Measurements from ENCODE around the gene TF.

TF gene

DNA sequence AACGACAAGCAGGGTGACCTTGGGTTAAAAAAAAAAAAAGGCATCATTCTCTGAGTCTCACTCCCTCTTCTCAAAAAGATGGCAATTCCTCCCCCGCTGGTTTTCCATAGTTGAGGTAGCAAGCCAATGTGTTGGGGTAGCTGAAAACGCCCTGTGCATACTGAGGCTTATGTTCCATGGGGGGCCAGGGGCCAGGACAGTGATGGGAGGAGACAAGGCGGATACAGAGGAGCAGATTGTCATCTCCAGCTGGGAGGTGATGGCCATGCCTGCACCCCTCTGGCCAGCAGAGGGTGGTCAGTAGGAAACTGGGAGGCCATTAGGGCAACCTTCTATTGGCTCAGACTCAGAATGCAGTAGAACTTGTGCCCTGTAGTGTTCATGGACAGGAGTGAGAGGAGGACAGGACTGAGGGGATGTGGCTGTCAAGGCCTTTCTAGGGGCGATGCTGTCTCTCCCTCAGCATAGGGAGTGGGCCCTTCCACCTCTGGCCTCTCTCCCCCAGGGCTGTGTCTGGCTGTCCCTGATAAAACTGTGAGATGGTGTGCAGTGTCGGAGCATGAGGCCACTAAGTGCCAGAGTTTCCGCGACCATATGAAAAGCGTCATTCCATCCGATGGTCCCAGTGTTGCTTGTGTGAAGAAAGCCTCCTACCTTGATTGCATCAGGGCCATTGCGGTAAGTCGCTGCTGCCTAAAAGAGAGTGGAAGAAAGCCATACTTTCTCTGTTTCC lies 1.9 kb downstream of the TF start:
- DNase-seq = no peak

GRCh38 chr3:133749427-133750258 lies 3.5 kb downstream of the TF start:
- DNase-seq = no peak

DNA sequence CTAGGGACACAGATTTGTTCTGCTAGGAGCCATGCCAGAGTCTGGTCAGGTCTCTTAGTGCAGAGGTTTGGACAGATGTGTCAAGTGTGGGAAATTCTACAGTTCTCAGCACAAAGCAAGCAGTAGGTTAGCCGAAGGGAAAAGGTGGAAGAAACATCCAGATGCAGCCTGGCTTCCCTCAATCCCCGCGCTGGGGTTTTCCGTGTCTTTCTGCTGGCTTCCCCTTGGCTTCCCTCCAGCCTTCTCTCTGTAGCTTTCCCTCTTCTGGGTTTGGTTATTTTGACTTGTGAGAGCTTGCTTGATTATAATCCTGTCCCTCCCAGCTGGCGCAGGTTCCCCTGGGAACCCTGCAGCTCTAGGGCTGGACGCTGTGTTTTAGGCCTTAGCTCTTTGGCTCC lies 4.1 kb downstream of the TF start:
- no peak for DNase-seq

DNA sequence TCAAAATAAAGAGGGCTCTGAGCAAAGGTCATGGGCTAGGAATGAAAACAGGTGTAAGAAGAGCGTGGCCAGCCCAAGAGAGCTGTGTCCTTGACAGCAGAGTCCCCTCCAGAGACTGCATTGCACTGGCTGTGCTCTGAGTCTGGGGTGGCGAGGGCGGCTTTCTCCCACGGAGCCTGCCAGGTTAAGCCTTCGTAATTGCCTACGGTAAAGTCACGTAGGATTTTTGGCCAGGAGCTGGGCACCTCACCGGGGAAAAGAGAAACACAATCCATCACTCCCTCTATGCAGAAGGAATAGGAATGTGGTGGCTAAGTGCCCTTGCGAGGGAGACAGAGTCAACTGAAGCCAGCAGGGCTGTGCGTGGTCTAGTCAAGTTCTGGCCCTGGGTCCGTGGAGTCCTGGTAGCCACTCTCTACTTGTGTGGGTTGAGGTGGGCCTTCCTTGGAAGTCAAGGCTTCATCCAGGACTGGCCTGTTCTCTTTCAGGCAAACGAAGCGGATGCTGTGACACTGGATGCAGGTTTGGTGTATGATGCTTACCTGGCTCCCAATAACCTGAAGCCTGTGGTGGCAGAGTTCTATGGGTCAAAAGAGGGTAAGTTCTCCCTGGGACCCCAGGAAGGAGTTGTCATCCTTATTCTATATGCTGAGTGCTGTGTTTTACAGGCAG lies 7.0 kb downstream of the TF start:
- DNase-seq = no peak

GRCh38 chr3:133753779-133754164 lies 7.6 kb downstream of the TF start:
- no peak for DNase-seq

DNA sequence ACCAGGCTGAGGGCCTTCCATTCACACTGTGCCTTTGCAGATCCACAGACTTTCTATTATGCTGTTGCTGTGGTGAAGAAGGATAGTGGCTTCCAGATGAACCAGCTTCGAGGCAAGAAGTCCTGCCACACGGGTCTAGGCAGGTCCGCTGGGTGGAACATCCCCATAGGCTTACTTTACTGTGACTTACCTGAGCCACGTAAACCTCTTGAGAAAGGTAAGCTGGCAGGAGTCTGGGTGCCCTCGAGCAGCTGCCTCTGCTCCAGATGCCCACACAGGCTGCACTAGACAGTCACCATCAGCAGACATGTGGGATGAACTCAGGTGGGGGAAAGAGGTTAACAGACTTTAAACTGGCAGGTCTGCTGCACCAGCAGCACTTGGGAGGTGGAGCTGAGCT lies 8.3 kb downstream of the TF start:
- no peak for DNase-seq

DNA sequence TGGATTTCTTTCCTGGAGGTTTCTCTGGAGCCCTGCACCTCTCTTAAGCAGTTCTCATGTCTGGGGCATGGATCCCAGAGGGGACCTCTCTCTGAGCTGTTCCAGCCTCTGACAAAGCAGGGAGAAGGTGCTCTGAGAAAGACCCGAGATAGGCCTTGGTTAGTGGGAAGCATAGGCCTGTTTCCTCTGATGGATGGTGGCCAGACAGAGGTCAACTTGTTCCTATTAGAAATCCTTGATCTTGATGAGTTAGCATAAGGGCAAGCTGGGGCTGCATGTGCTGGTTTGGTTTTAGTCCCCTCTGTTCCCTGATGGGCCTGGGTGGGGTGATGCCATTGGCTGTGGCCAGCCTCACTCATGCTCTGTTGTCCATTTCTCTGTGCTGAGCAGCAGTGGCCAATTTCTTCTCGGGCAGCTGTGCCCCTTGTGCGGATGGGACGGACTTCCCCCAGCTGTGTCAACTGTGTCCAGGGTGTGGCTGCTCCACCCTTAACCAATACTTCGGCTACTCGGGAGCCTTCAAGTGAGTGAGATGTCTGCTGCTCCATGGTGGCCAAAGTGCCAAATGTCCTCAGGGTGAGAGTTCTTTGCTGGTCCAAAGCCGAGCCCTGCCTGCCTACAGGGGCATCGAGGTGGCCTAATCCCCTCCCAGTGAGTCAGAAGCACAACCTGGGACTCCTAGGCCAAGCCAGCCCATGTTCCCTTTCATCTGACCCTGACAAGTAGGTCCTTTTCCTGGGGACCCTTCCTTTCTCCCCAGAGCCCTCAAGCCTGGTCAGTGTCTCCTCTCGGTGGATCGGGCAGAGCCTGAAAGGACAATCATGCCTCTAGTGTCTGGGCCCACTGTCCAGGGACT lies 9.0 kb downstream of the TF start:
- no peak for DNase-seq

- DNase-seq = no peak
Measured at GRCh38 chr3:133756716-133757694, 10.8 kb downstream of the TF start.

GRCh38 chr3:133757701-133758567 lies 11.7 kb downstream of the TF start:
- no peak for DNase-seq

DNA sequence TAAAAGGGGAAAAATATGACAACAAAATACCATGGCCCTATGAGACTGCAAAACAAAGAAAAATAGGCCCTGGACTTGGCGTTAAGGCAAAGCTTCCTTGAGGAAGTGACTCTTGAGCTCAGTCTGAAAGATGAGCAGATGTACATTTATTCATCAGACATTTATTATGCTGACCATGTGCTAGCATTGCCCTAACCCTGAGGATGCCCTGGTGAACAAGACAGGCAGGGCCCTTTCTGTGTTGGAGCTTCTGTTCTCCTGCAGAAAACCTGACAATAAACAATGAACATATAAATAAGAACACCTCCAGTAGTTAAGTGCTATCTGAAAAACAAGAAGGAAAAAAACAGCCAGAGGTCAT lies 12.4 kb downstream of the TF start:
- DNase-seq = no peak

- no peak for DNase-seq
Measured at GRCh38 chr3:133758964-133759739, 13.0 kb downstream of the TF start.

DNA sequence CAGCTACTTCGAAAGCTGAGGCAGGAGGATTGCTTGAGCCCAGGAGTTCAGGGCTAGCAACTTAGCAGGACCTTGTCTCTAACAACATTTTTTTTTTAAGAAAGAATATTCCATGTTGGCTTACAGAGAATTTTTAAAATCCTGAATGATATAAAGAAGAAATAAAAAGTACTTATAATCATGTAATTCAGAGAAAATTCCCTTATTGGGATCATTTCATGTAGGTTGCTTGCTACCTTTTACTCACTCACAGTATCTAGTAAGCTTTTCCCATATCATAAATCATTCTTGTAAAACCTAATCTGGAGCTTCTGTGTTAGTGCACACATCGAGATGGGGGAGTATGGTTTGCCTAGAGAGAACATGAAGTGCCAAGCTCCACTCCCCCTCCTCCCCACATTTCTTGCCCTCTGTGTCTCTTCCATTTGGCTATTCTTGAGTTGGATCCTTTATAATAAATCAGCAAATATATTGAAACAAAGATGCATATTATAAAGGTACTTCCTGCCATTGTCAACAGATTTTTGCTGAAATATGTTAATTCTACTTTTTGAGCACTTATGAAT lies 13.6 kb downstream of the TF start:
- no peak for DNase-seq

DNA sequence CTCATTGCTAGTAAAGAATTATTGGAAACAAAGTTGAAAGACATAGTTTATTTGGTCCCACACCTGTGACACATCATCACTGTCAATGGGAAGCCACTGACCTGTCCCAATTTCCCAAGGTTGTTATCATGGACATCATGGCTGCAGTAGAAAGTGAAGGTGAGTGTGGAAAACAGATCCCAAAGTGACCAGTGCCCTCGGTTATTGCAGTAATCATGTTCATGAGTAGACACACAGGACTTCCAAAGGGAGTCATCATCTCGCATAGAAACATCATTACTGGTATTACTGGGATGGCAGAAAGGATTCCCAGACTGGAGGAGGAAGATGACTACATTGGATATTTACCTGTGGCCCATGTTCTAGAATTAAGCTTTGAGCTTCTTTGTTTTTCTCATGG lies 14.7 kb downstream of the TF start:
- DNase-seq = no peak

- no peak for DNase-seq
Measured at GRCh38 chr3:133761605-133762484, 15.7 kb downstream of the TF start.

DNA sequence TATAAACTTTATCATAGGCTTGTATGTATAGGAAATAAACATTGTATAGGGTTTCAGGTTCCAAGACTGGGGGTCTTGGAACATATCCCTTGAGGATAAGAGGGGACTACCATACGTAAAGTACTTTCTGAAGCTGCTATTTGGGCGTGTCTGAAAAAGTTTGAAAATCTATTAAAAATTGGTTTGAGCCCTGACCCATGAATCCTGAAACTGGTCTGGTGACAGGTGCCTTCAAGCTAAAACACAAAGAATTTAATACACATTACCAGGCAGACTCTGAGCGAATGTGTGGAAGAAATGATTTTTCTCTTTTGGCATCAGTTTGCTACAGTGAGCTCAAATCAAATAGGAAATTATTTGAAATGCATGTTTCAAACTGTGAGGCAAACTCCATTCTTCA lies 16.3 kb downstream of the TF start:
- no peak for DNase-seq

GRCh38 chr3:133763797-133764683 lies 17.8 kb downstream of the TF start:
- no peak for DNase-seq

DNA sequence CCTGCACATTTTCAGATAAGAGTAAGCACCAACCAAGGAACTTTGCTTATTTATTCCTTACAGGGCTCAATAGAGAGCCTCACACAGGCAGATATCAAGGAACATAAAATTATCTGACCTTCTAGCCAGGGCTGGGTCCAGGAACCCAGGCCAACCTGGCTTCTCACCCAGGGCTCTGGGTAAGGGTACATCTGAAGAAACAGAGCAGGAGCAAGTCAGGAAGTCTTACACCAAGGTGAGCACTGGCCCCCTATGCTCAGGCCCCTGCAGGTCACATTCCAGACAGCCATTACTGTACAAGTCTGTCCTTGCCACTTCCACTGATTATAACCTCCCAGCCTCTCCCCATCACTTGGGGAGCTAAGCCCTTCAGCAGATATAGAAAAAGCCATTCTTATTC lies 19.1 kb downstream of the TF start:
- DNase-seq = no peak
